Left lung (tissue), 10 donors: Measurements from ENCODE around the gene MAJIN. TPM values are rescaled to one million over a fixed set of nuclear protein-coding genes. Genes with fewer than 3 reads are reported as not detected.

Experiments used
- ATAC-seq: fragments of 200-7000 bp; cut with Tn5 transposase; one replicate; pipeline ENCODE4 v1.9.1; 2020; ENCODE audit warnings: moderate library complexity
- DNase-seq, 4 donors: peaks; one replicate each; pipeline ENCODE4 v3.0.0-alpha.2; 2013 to 2020
- H3K27ac ChIP-seq, 2 donors: fragments of 200-600 bp; sonication (generic) in 1 of 2; one replicate each; pipeline versions ENCODE4 v1.5.0 to v1.8.0; 2020 to 2021
- H3K27me3 ChIP-seq, 2 donors: fragments of 200-600 bp; sonication (generic) in 1 of 2; one replicate each; pipeline versions ENCODE4 v1.5.0 to v1.8.0; 2020 to 2021
- H3K36me3 ChIP-seq, 2 donors: fragments of 200-600 bp; sonication (generic) in 1 of 2; one replicate each; pipeline versions ENCODE4 v1.5.0 to v1.8.0; 2020 to 2021
- H3K4me1 ChIP-seq, 2 donors: fragments of 200-600 bp; one replicate each; pipeline ENCODE4 v1.8.0; 2021
- H3K4me3 ChIP-seq, 2 donors: fragments of 200-600 bp; sonication (generic) in 1 of 2; one replicate each; pipeline versions ENCODE4 v1.5.0 to v1.8.0; 2020 to 2021; ENCODE audit warnings: mild to moderate bottlenecking in 1 of 2
- H3K9me3 ChIP-seq, 2 donors: fragments of 200-600 bp; sonication (generic) in 1 of 2; one replicate each; pipeline versions ENCODE4 v1.5.0 to v1.8.0; 2020 to 2021
- intact Hi-C, 2 donors: fragments of 100-400 bp; cut with DNase I; formaldehyde crosslinking; loops; one replicate each; pipeline versions ENCODE4 v1.11.2 to v1.14.2; 2022
- polyA plus RNA-seq, 6 donors: library from polyadenylated mRNA; unstranded; fragments of 120-200 nt; gene quantifications; one replicate each; pipeline ENCODE4 v1.2.1, GENCODE V29; 2013; ENCODE audit not compliant: insufficient read length in 6 of 6
- total RNA-seq, 2 donors: library from RNA; stranded (reverse); fragmentation: NEBNext Ultra II Directional; extraction: Animal tissue kit (Norgen Biotek cat#: 25700); gene quantifications; one replicate each; pipeline ENCODE4 v1.2.1, GENCODE V29; 2021
- TF ChIP-seq, protein P1 (sequence below), 2 donors: fragments of 200-600 bp; sonication (generic) in 1 of 2; IDR thresholded peaks; one replicate each; pipeline versions ENCODE4 v1.5.0 to v1.8.0; 2021; ENCODE audit warnings: antibody characterized with exemption in 2 of 2
- donor health status: DM: no; HTN: yes; CAD: no.
- donor health status: DM: no; HTN: no; CAD: no.

The MAJIN gene
- total and polyA plus RNA-seq, 8 donors = 0.11 to 0.14 TPM; not detected in 6

DNA sequence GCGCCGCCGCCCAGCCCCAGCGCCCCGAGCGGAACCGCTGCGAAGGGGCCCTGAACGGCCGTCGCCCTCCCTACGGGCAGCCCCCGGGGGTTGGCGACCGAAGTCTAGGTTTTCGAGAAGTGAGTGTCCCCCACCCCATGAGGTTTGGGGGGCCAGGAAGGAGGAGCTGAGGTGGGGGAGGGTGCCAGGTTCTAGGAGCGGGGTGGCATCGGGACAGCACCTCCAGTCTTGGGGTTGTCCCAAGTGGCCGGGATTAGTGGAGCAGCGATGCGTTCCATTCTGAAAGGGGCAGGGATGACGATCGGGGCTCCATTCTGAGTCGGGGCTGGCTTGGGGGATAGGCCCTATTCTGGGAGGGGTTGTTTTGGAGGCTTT, 47.0 kb downstream of the MAJIN start:
- H3K27ac ChIP-seq = peak overlapping the region; percentile 89 to 91
- no peaks in the 10 kb centered on the region for H3K27me3 ChIP-seq
- intact Hi-C loops = no loop called here
- ATAC-seq = no peak
- TF ChIP-seq, protein P1, sequence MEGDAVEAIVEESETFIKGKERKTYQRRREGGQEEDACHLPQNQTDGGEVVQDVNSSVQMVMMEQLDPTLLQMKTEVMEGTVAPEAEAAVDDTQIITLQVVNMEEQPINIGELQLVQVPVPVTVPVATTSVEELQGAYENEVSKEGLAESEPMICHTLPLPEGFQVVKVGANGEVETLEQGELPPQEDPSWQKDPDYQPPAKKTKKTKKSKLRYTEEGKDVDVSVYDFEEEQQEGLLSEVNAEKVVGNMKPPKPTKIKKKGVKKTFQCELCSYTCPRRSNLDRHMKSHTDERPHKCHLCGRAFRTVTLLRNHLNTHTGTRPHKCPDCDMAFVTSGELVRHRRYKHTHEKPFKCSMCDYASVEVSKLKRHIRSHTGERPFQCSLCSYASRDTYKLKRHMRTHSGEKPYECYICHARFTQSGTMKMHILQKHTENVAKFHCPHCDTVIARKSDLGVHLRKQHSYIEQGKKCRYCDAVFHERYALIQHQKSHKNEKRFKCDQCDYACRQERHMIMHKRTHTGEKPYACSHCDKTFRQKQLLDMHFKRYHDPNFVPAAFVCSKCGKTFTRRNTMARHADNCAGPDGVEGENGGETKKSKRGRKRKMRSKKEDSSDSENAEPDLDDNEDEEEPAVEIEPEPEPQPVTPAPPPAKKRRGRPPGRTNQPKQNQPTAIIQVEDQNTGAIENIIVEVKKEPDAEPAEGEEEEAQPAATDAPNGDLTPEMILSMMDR (IDR thresholded peaks at IDR 0.05) = no peak
- no peaks in the 10 kb centered on the region for H3K9me3 ChIP-seq
- peak overlapping the region; percentile 69 to 95 for H3K4me3 ChIP-seq
- H3K4me1 ChIP-seq = peaks cover 10 to 27% of the 10 kb centered on the region in 2 donors
- H3K36me3 ChIP-seq = peaks cover 0 to 32% of the 10 kb centered on the region in 2 donors
- DNase-seq = peak in 2 of 4 donors; percentile 17 to 31

DNA sequence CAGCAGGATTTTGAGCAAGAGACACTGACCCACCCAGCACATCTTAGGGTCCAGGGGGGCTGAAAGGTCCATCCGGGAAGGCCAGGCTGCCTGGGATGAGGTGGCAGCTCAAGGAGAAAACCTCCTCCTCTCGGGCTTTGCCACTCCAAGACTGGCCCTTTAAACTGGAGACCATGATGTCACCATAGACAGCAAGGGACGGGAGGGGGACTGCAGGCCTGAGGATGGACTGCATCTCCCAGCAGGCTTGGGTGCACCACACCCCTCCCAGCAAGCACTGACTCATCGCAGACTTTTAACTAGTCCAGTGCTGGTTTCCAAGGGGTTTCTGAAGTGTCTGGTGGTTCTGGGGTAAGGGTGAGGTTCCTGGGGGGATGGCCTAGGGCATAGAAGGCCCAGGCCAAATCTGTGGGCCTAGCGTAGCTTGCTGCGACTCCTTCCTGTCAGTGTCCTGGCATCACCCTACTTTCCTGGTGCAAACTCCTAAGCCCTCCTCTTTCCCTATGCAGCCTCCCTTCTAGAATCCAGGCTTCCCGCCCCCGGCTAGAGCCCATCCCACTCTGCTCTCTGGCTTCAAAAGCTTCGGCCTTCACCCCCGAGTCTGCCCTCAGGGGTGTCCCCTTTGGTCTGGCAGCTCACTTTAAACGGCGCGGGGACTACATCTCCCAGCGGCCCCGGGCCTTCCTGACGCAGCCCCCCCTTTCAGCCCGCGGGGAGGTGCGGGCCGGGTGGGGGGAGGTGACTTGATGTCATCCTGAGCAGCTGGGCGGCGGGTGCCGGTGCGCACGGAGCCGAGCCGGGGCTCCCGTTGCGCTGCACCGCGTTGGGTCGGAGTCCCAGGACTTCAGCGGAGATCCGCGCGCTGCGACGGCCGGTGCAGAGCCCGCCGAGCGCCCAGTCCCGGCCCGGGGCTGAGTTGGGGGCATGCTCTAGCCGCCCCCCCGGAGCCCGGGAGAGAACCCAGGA, 47.7 kb downstream of the MAJIN start, which contains the start of gene PPP2R5B:
Gene PPP2R5B, plus strand, starts transcription at position 746 of the 966 bp plus-strand sequence. CDS start 1,046 bp downstream, outside the sequence.
- H3K4me1 ChIP-seq = peaks cover 10 to 27% of the 10 kb centered on the region in 2 donors
- peak within 1 kb of the TSS; percentile 89 to 91 for H3K27ac ChIP-seq
- DNase-seq = peak; percentile 82 to 96 (median 94)
- peaks cover 0 to 26% of the 10 kb centered on the region in 2 donors for H3K36me3 ChIP-seq
- TF ChIP-seq, protein P1 (IDR thresholded peaks at IDR 0.05) = no peak
- intact Hi-C loops = no loop called here
- no peaks in the 10 kb centered on the region for H3K9me3 ChIP-seq
- H3K27me3 ChIP-seq = no peaks in the 10 kb centered on the region
- peak; percentile 98 for ATAC-seq
- H3K4me3 ChIP-seq = peak within 1 kb of the TSS; percentile 69 to 95

DNA sequence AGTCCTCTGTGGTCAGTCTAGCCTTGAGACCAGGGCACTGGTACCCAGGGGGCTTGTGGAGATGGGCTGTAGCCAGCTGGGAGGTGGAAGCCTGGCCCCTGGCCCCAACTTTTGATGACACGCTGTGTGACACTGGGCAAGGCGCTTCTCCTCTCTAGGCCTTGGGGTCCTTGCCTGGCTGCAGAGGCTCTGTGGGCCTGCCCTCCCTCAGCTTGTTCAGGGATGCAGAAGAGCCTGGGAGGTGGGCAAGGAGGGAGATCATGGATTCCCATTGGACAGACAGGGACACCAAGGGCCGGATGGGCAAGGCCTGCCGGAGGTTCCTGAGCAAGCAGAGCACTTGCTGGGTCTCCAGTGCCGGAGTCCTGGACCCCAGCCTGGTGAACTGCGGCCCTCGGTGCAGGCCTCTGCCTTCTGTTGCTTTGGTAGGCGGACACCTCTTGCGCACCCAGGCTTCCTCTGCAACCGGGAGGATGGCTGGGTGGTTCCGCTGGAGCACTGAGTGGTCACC, 48.7 kb downstream of the MAJIN start:
- TF ChIP-seq, protein P1 (IDR thresholded peaks at IDR 0.05) = no peak
- Histone ChIP-seq H3K4me1 (peaks cover 10 to 32% of the 10 kb centered on the region in 2 donors), H3K9me3 (no peaks in the 10 kb centered on the region), H3K27ac (peak overlapping the region in 1 of 2 donors; percentile 91), H3K27me3 (no peaks in the 10 kb centered on the region), H3K36me3 (peaks cover 0 to 18% of the 10 kb centered on the region in 2 donors), H3K4me3 (no peak overlapping the region)
- ATAC-seq = no peak
- intact Hi-C loops = no loop called here
- peak in 1 of 4 donors; percentile 77 for DNase-seq

DNA sequence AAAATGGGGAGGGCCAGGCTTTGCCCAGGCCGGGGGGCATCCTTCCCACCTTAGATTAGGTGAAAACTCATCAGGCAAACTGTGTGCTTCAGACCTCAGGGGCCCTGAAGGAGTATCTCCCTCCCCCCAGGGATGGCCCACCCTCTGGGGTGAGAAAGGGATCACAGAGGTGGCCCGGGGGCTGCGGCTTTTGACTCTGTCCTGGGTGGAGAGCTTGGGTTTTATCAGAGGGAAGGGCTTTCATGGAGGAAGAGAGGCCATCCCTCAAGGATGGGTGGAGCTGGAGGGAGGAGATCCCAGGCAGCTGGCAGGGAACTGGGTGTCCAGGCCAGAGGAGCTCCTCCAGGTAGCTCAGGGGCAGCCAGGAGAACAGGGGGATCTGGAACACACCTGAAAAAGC, 50.5 kb downstream of the MAJIN start:
- H3K27ac ChIP-seq = no peak overlapping the region
- DNase-seq (no peak), ATAC-seq (no peak)
- peaks cover 14 to 38% of the 10 kb centered on the region in 2 donors for H3K4me1 ChIP-seq
- H3K27me3 ChIP-seq = no peaks in the 10 kb centered on the region
- no peaks in the 10 kb centered on the region for H3K36me3 ChIP-seq
- H3K4me3 ChIP-seq = no peak overlapping the region
- TF ChIP-seq, protein P1 (IDR thresholded peaks at IDR 0.05) = no peak
- H3K9me3 ChIP-seq = no peaks in the 10 kb centered on the region
- intact Hi-C loops = no loop called here

DNA sequence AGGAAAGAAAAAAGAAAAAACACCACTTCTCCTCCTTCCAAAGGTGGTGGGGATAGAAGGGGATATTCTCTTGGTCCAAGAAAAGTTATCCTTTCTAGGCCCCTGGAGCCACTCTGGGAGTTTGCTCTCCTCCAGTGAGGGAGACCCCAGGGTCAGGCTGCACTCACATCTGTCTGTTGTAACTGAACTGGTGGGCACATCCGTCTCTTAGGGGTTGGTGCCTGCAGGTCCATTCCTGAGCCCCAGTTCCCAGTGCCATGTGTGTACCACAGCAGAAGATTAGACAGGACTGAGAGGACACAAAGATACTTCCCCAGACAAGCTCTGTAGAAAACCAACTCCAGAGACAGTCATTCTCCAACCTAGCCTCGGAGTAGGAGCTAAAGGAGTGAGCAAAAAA, 51.8 kb downstream of the MAJIN start:
- H3K4me3 ChIP-seq = no peak overlapping the region
- TF ChIP-seq, protein P1 (IDR thresholded peaks at IDR 0.05) = no peak
- intact Hi-C loops = no loop called here
- H3K27ac ChIP-seq = no peak overlapping the region
- no peaks in the 10 kb centered on the region for H3K36me3 ChIP-seq
- DNase-seq = no peak
- no peaks in the 10 kb centered on the region for H3K9me3 ChIP-seq
- no peak for ATAC-seq
- peaks cover 18 to 38% of the 10 kb centered on the region in 2 donors for H3K4me1 ChIP-seq
- no peaks in the 10 kb centered on the region for H3K27me3 ChIP-seq
